ENCODE results near the gene LYPD1.

The LYPD1 gene

DNA sequence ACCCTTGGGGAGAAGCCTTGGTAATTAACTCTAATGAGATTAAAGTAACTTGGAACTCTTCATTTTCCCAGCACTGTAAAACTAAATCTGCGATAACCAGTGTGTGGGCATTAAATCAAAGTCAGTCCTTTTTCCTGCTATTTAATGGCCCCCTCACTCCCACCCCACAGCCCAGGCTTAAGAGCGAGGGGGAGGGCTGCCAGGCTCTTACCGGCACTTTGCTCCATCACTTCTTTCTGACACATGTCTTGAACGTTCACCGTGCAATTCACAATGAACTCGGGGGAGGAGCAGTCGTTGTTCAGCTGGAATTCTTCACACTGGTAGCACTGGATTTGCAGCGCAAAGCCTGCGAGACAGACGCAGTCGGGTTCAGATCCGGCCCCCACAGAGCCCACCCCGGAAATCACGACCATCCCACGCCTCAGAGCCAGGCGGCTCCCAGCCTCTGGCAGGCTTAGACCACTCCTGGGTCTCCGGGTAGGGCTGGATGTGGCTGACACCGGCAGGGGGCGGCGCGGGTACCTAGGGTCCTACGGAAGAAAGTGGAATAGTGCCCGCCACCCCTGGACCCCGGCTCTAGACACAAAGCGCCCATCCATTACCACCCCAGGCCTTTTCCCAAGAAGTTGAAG lies 1.7 kb downstream of the LYPD1 start:
- no peak for DNase-seq

GRCh38 chr2:132667706-132668105 lies 2.3 kb downstream of the LYPD1 start:
- DNase-seq: no peak

DNA sequence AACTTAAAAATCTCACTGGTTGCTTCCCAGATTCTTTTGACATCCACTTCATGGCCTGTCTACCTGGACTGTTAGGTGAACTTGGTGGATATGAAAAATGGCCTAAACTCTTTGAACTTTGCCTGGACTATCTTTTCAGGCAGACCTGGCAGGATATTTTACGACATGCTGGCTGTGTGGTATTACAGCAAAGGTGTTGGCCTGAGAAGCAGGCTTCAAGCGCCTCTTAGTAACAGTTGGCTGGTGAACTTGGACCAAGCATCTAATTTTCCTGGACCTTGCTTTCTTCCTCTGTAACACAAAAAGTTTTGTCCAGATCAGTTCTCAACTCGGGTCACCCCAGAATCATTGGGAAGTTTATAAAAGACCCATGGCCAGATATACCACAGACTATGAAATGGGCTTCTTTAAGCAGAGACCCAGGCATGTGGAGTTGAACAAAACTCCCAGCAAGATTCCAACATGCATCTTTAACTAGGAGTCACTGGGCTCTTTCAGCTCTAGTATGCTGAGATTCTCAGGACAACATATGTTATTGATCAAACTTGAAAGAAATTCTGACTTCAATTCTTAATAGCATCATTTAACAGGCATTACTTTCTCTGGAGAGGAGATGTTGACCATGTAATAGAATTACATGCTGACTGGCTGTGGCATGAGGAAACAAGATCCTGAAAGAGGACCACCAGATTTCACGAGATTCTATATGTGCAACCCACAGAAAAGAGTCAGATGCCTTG lies 4.4 kb downstream of the LYPD1 start:
- no peak for DNase-seq

DNA sequence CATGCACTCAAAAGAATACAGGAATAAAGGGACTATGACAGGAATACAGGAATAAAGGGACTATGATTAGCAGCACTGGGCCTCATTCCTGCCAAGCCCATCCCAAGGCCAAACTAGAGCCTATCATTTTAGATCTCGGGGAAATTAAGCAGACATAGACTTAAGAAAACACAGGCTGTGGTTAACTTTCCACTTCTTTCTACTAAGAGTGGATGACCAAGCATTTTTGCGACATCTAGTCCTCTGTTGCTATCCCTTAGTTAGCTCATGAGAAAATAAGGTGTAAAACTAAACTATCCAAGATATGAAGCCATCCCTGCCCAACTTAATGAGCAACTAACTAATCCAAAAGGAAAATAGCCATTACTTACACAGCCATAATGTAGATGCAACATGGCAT lies 5.9 kb downstream of the LYPD1 start:
- DNase-seq: no peak

- DNase-seq: no peak
Measured at GRCh38 chr2:132662732-132663131, 7.3 kb downstream of the LYPD1 start.

- DNase-seq: no peak
Measured at GRCh38 chr2:132659331-132659730, 10.7 kb downstream of the LYPD1 start.

DNA sequence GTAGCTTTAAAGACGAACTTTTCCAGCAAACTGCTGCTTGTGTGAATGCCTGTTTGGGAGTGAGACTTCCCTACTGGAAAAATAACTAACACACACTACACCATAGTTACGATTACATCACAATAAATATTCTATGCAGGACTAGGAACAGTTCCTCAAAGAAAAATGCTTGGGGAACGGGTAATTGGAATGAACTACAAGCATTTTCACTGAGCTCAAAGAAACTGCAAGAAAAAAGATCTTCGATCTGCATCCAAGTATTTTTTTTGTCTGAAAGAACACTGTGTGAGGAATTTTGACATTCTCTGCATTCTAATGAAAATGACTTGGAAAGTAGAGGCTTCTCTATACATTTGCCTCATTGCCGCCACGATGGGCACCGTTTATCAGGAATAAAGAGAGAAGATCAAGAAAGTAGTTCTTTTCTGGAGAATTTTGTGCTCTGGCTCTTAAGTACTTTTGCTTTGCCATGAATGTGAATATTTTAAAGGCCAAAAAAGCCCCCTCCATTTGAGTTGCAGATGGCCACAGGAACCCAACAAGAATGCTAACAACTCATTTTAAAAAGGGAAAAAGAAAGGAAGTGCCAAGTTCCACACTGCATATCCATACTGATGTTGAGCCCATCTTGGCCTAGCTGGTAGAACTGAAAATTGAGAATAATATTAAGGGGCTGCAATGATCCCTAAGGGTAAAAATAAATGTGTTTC lies 13.6 kb downstream of the LYPD1 start:
- no peak for DNase-seq

DNA sequence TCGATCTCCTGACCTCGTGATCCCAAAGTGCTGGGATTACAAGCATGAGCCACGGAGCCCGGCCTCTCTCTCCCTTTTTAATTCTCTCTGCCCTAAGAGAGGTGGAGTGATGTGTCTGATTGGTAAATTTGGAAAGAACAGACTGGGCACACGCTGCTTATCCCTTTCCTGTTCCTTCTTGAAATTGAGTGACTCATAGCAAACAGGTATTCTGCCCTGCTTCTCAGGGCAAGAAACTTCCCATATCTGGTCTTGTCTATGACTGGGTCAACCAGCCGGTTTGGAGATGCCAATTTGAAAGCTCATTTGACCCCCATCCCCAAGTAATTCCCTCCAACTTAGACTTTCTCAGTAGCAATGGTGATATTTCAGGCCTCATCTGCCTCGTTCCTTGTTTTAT lies 15.0 kb downstream of the LYPD1 start:
- DNase-seq: no peak

- no peak for DNase-seq
Measured at GRCh38 chr2:132654335-132654734, 15.7 kb downstream of the LYPD1 start.

GRCh38 chr2:132652474-132652873 lies 17.5 kb downstream of the LYPD1 start:
- no peak for DNase-seq

- DNase-seq: no peak
Measured at GRCh38 chr2:132651115-132652045, 18.6 kb downstream of the LYPD1 start.

DNA sequence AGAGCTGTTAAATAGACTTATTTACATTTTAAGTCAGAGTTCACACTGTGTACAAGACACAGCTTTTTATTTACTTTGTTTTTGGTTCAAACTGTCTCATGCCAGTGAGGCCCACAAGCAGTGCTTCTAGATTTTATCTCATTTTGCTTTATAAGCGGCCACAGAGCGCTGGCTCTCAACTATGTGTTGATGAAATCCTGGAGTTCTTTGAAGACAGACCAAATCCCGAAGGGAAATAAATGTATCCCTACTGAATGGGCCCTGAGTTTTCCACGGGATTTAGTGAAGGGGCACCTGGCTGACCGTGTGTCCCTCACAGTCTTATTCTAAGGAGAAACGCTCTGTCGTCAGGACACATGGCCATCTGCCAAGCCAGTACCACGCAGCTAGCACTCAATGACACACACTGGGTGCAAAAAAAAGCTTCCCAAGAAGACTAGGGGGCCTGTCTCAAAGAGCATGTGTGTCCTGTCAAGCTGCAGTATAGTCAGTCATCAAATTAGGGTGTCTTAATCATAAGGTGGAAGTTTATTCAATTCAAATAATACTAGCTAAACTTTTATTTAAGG lies 23.4 kb downstream of the LYPD1 start:
- no peak for DNase-seq

DNA sequence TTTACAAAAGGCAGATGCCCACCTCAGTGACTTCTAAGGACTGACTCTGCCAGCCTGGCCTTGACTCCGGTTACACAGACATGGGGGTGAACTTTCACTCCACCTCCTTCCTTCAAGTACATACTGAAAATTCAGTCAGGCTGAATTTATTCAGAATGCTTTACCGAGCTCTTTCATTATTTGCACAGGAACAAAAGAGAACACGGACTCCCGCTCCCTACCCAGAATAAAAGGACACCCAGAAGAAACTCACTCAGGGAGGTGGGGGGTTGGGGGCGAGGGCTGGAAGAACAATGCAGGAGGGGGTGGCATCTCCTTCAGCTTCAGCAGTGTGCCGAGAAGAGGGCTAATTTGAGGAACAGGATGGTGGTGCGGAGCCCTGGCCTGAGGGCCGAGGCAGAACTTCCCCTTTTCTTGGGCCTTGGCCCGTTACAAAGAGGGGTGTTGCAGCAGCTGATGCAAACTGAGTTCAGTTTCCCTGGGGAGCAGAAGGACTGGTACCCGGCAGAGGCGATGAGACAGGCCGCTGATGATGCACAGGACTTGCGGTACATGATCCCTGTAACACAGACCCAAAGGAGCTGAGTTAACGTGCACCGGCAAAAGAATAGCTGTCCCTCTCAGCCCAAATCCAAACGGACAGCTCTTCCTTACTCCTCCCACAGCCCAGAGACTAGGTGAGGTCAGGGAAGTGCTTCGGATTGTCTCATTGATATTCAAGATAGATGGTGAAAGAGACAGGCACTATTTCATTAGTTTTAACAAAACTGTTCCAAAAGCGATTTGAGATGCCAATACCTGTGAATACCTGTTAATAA lies 24.1 kb downstream of the LYPD1 start:
- DNase-seq: no peak

GRCh38 chr2:132645176-132645575 lies 24.8 kb downstream of the LYPD1 start:
- DNase-seq: no peak

GRCh38 chr2:132642415-132642814 lies 27.6 kb downstream of the LYPD1 start:
- DNase-seq: no peak

DNA sequence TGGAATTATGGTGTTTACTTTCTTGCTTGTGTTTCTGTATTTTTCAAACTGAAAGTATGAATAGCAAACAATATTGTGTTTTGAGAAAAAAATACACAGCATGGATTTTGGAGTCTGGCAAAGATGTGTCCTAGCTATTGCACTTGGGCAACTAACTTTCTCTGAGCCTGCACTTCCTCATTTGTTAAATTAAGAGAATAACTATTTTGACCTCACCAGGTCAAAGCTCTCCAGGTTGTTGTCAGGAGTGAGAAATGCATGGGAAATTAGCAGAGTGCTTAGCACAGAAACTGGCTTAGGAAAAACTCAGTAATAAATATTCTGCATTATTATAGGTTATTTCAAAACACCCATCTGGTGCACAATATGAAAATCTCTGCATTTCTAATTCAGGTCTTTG lies 28.2 kb downstream of the LYPD1 start:
- DNase-seq: no peak

DNA sequence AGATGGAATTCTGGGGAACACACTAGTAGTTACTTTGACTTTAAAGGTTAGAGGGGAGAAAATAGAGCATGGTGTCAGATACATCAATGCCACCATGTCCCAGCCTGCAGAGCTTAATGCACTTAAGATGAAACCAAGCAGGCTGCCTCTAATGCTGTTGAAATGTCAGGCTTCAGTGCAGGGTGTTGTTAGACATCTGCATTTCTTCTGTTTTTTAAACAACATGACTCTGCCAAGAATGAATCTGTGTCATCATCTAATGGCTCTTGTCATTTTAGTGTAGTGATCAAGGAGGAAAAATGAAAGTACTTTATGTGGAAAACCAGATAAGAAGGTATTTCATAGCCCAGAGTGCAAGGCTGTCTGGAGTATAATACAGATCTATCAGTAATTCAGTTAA lies 29.9 kb downstream of the LYPD1 start:
- no peak for DNase-seq

- DNase-seq: no peak
Measured at GRCh38 chr2:132638313-132639040, 31.5 kb downstream of the LYPD1 start.

- no peak for DNase-seq
Measured at GRCh38 chr2:132636346-132636745, 33.7 kb downstream of the LYPD1 start.

- DNase-seq: no peak
Measured at GRCh38 chr2:132633635-132634034, 36.4 kb downstream of the LYPD1 start.
